ENCODE measurements around the gene ANKRD27. TPM values are rescaled to one million over a fixed set of nuclear protein-coding genes. Genes with fewer than 3 reads are reported as not detected.
"Not testable (repeated sequence)": the region's sequence is repeated elsewhere in the genome, so short reads cannot be mapped to it uniquely, and the experiment has no call there.

The ANKRD27 gene
- total and polyA plus RNA-seq, 2 experiments from 2014 or later = 24.3 to 32.6 TPM

GRCh38 chr19:32662186-32662585 is 12.8 kb downstream of the ANKRD27 start:
- Histone ChIP-seq H3K79me2 (peaks cover 70% of the 10 kb centered on the region), H3K4me2 (no peak overlapping the region), H3K27me3 (no peaks in the 10 kb centered on the region), H3K4me3 (no peak overlapping the region), H4K20me1 (ENCODE audit: insufficient read depth, poor library complexity, severe bottlenecking) (peaks cover 6% of the 10 kb centered on the region), H3K36me3 (replicated peaks; ENCODE audit: insufficient read depth, low read depth) (no peaks in the 10 kb centered on the region), H2AFZ (no peak overlapping the region), H3K4me1 (ENCODE audit: insufficient read depth) (no peaks in the 10 kb centered on the region), H3K9me3 (ENCODE audit: low read depth) (no peaks in the 10 kb centered on the region), H3K9me2 (replicated peaks; ENCODE audit: insufficient read depth) (no peaks in the 10 kb centered on the region), H3K27ac (no peak overlapping the region)
- WGBS (ENCODE audit: low lambda C conversion rate, missing lambda C conversion rate) = 63% methylated on average over 3 of the region's 3 CpGs
- no peak for DNase-seq (ENCODE audit: low spot score)
- no peak for TF ChIP-seq EZH2 (IDR thresholded peaks at IDR 0.05; ENCODE audit: borderline replicate concordance)
- TF ChIP-seq EZH2phosphoT487 (IDR thresholded peaks at IDR 0.05; ENCODE audit: low read depth, severe bottlenecking, unreplicated experiment) = no peak
- TF ChIP-seq CTCF (IDR thresholded peaks at IDR 0.05; ENCODE audit: poor library complexity) = no peak

GRCh38 chr19:32661318-32661717 is 13.7 kb downstream of the ANKRD27 start:
- TF ChIP-seq CTCF (IDR thresholded peaks at IDR 0.05; ENCODE audit: poor library complexity) = no peak
- no peak for TF ChIP-seq EZH2 (IDR thresholded peaks at IDR 0.05; ENCODE audit: borderline replicate concordance)
- TF ChIP-seq EZH2phosphoT487 (IDR thresholded peaks at IDR 0.05; ENCODE audit: low read depth, severe bottlenecking, unreplicated experiment) = no peak
- H3K9me3 ChIP-seq (ENCODE audit: low read depth) = no peaks in the 10 kb centered on the region
- peaks cover 6% of the 10 kb centered on the region for H4K20me1 ChIP-seq (ENCODE audit: insufficient read depth, poor library complexity, severe bottlenecking)
- no peak for DNase-seq (ENCODE audit: low spot score)
- no peak overlapping the region for H3K27ac ChIP-seq
- H3K9me2 ChIP-seq (replicated peaks; ENCODE audit: insufficient read depth) = no peaks in the 10 kb centered on the region
- H3K4me3 ChIP-seq = no peak overlapping the region
- H2AFZ ChIP-seq = no peak overlapping the region
- H3K79me2 ChIP-seq = peaks cover 65% of the 10 kb centered on the region
- no peaks in the 10 kb centered on the region for H3K36me3 ChIP-seq (replicated peaks; ENCODE audit: insufficient read depth, low read depth)
- 92% methylated on average over 7 of the region's 7 CpGs for WGBS (ENCODE audit: low lambda C conversion rate, missing lambda C conversion rate)
- H3K4me1 ChIP-seq (ENCODE audit: insufficient read depth) = no peaks in the 10 kb centered on the region
- no peaks in the 10 kb centered on the region for H3K27me3 ChIP-seq
- H3K4me2 ChIP-seq = no peak overlapping the region

- Histone ChIP-seq H4K20me1 (ENCODE audit: insufficient read depth, poor library complexity, severe bottlenecking) (peaks cover 6% of the 10 kb centered on the region), H3K79me2 (peaks cover 52% of the 10 kb centered on the region), H3K27me3 (no peaks in the 10 kb centered on the region), H3K4me3 (no peak overlapping the region), H3K36me3 (replicated peaks; ENCODE audit: insufficient read depth, low read depth) (no peaks in the 10 kb centered on the region), H3K9me3 (ENCODE audit: low read depth) (no peaks in the 10 kb centered on the region), H3K4me2 (no peak overlapping the region), H3K27ac (no peak overlapping the region), H3K9me2 (replicated peaks; ENCODE audit: insufficient read depth) (no peaks in the 10 kb centered on the region), H2AFZ (no peak overlapping the region), H3K4me1 (ENCODE audit: insufficient read depth) (no peaks in the 10 kb centered on the region)
- WGBS (ENCODE audit: low lambda C conversion rate, missing lambda C conversion rate) = 85% methylated on average over 10 of the region's 10 CpGs
- TF ChIP-seq EZH2 (IDR thresholded peaks at IDR 0.05; ENCODE audit: borderline replicate concordance) (no peak), EZH2phosphoT487 (IDR thresholded peaks at IDR 0.05; ENCODE audit: low read depth, severe bottlenecking, unreplicated experiment) (no peak), CTCF (IDR thresholded peaks at IDR 0.05; ENCODE audit: poor library complexity) (no peak)
- DNase-seq (ENCODE audit: low spot score) = no peak
Measured at GRCh38 chr19:32658527-32658926, 16.5 kb downstream of the ANKRD27 start.

- peaks cover 47% of the 10 kb centered on the region for H3K79me2 ChIP-seq
- WGBS (ENCODE audit: low lambda C conversion rate, missing lambda C conversion rate) = 99% methylated on average over 10 of the region's 10 CpGs
Measured at GRCh38 chr19:32658075-32658474, 16.9 kb downstream of the ANKRD27 start.

GRCh38 chr19:32656379-32656778 is 18.6 kb downstream of the ANKRD27 start:
- not testable (repeated sequence) for H3K36me3 ChIP-seq (replicated peaks; ENCODE audit: insufficient read depth, low read depth); H4K20me1 ChIP-seq (ENCODE audit: insufficient read depth, poor library complexity, severe bottlenecking); H2AFZ ChIP-seq; H3K4me3 ChIP-seq; H3K27me3 ChIP-seq; H3K27ac ChIP-seq; DNase-seq (ENCODE audit: low spot score); H3K9me3 ChIP-seq (ENCODE audit: low read depth); H3K4me2 ChIP-seq; H3K9me2 ChIP-seq (replicated peaks; ENCODE audit: insufficient read depth)
- 96% methylated on average over 8 of the region's 8 CpGs for WGBS (ENCODE audit: low lambda C conversion rate, missing lambda C conversion rate)
- peaks cover 15% of the 10 kb centered on the region for H3K4me1 ChIP-seq (ENCODE audit: insufficient read depth)
- peaks cover 40% of the 10 kb centered on the region for H3K79me2 ChIP-seq

More at GRCh38 chr19:32658075-32658474, 16.9 kb downstream of the ANKRD27 start:
- no peak for TF ChIP-seq CTCF (IDR thresholded peaks at IDR 0.05; ENCODE audit: poor library complexity)
- TF ChIP-seq EZH2 (IDR thresholded peaks at IDR 0.05; ENCODE audit: borderline replicate concordance) = no peak
- no peak for DNase-seq (ENCODE audit: low spot score)
- Histone ChIP-seq H3K4me1 (ENCODE audit: insufficient read depth) (peaks cover 2% of the 10 kb centered on the region), H3K9me2 (replicated peaks; ENCODE audit: insufficient read depth) (no peaks in the 10 kb centered on the region), H3K9me3 (ENCODE audit: low read depth) (no peaks in the 10 kb centered on the region), H3K4me2 (no peak overlapping the region), H3K36me3 (replicated peaks; ENCODE audit: insufficient read depth, low read depth) (no peaks in the 10 kb centered on the region), H3K4me3 (no peak overlapping the region), H2AFZ (no peak overlapping the region), H3K27me3 (no peaks in the 10 kb centered on the region), H3K27ac (no peak overlapping the region), H4K20me1 (ENCODE audit: insufficient read depth, poor library complexity, severe bottlenecking) (peaks cover 6% of the 10 kb centered on the region)

Data from hepatocyte (in vitro differentiated cells).